NCI-H2081 treated with DMSO at 0.1 percent for 48 hours (cell line): ENCODE measurements around the gene IGF2.

Experiments
- DNase-seq: peaks from one replicate; lab custom pipeline; 2025; lab: John Stamatoyannopoulos, UW

Gene IGF2

GRCh38 chr11:2091786-2092463 is 47.3 kb downstream of the IGF2 start:
- no peak for DNase-seq

DNA sequence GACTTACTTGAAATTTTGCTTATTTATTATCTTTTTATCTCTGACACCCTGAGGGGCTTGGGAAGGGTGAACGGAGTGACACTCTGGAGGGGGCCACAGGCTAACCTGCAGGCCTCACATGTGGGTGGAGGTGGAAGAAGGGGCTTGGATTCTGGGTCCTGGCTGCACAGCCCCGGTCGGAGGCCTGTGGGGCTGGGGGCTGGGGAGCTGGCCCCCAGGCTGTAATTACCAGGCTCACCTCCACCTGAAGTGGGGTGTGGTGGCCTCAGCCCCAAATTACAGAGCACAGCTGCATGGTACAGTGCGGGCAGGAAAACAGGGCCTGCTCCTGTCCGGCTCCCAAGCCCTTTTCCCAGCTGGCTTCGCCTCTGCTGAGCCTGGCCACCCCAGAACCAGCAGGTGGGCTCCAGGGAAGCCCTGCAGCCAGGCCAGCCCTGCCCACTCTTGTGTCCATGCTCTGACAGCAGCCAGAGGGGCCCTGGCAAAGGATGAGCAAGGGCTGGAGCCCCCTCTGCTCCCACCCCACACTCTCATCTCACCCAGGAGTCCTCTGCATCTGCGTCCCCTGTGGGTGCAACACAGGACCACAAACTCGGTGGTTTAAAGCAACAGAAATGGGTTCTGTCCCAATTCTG is 48.0 kb downstream of the IGF2 start:
- no peak for DNase-seq

DNA sequence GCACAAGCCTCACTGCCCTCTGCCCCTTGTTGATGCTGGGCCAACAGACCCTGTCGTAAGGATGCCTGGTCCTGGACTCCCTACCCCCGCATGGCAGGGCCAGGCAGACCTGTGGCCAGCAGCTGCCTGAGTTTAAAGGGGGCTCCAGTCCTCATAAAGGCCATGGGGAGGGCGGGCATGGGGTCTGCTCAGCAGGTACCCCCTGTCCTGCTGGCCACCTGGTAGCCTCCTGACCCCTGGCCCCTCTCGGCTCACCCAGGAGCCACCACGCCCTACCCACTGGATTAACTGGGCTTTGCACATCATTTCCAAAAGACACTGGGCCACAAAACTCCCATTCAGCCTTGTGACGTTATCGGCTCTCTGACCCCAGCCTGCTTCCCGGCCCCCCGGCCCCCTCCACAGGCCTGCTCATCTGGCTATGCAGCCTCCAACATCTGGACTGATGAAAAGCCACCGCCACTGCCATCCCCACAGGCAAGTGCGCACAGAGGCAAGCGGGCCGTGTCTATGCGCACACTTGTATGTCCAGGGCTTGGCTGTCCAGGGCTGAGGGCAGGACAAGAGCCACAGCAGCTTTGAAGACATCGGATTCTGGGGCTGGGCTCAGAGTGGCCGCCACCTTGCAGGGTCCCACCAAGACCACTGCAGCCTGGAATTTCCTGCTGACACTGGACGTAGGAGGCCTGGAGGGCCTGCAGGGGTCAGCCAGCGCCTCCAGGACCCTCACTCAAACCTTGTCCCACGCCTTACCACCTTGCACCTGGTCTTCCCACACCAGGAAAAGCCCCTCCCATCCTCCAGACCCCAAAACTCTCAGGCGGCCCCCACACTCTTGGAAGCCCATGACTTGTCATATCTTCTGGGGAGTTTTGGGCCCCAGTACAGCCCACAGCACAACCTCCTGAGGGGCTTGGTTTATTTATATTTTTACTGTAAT is 48.7 kb downstream of the IGF2 start:
- no peak for DNase-seq

DNA sequence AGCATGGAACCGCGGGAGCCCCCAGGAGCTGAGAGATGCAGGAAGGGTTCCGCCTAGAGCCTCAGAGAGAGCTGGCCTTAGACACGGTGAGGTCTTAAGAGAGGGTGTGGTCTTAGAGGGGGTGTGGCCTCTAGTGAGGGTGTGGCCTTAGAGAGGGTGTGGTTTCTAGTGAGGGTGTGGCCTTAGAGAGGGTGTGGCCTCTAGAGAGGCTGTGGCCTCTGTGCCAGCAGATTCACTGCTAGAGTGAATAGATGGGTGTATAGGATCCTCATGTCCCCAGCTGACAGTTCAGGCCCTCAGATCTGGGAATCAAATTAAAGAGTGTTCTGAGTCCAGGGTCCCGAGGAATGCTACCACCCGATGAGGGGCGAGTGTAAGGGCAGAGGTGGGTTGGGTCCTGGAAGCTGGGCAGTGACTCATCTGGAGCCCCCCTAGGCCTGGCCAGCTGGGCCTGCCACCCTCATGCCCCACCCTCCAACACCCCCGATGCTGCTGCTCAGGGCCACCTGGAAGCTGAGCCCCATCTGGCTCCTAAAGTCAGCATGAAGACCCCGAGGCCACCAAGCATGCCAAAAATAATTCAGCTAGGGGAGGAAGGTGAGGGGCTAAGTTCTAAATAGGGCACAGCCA is 49.5 kb downstream of the IGF2 start:
- DNase-seq, result no peak

DNA sequence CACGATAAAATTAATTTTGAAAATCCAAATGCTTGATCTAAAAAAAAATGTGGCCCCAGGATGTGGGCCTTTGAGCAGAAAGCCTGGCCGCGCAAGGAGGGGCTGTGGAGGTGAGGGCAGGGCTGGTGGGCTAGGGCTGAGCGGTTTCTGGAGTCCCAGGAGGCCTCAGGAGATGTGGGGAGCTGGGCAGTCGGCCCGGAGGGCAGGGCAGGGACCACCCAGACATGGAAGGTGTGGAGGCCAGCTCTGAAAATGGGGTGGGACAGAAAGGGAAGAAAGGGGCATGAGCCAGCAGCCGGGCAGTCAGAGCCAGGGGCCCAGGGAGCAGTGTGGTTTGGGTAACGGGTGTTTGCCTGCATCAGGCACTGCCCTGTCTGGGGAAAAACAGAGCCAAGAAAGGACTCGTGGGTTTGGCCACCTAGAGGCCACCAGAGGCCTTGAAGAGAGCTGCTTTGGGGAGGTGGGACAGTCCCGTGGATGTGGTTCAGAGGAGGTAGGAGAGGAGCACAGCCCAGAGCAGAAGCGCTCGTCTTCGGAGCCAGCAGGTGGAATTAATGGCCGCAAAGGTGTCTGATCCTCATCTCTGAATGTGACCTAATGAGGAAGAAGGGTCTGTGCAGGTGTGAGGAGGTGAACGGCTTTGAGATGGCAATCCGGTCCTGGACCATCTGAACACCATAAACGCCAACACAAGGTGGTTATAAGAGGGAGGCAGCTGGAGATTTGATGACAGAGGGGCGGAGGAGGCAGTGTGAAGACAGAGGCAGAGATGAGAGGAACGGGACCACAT is 50.2 kb downstream of the IGF2 start:
- DNase-seq, result no peak

- DNase-seq, result no peak
These were observed 50.9 kb downstream of the IGF2 start for GRCh38 chr11:2088284-2088683.

DNA sequence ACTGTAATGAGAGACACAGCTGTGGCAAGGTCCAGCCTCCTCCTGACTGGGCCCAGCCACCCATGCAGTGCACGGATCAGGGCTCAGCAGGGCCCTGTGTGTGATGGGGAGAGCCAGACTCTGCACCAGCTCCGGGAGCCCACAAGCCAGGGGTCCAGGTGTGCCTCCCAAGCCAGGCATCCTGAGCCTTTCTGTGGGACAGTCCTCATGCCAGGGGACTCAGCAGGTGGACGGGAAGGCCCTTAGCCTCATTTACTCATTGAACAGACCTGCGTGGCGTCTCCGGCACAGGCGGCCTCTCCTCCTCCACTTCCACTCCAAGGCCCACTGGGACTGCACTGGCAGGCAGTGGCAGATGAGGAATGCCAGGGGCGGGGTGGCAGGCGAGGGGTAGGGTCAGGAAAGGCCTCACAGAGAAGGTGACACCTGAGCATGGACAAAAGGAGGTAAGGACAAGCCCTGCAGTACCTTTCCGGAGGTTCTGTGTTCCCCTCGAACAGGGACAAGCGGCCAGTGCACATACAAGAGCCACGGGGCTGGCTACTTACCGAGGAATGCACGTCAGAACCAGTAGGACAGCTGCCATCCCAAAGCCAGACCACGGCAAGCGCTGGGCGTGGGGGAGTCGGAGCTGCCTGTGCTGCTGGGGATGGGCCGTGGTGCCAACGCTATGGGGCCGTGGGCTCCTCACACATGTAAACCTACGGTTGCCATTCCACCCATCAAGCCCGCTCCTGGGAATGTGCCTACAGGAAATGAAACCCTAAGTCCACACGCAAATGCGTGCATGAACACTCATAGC is 52.7 kb downstream of the IGF2 start:
- DNase-seq, result no peak

- DNase-seq, result no peak
These were observed 53.7 kb downstream of the IGF2 start for GRCh38 chr11:2085251-2086066.

- DNase-seq, result no peak
These were observed 54.5 kb downstream of the IGF2 start for GRCh38 chr11:2084721-2085120.
